Large intestine (tissue), 3 donors: ENCODE data around the gene IMPDH1. TPM values are rescaled to one million over a fixed set of nuclear protein-coding genes. Genes with fewer than 3 reads are reported as not detected.

Experiments
- DNase-seq, 2 donors: peaks; one replicate each; pipeline versions ENCODE4 v3.0.0 to v3.0.0-alpha.2; 2013
- H3K27ac ChIP-seq: one replicate; pipeline ENCODE4 v1.5.1; 2013; ENCODE audit warnings: low read length
- H3K27me3 ChIP-seq: 2 replicates; pipeline ENCODE4 v1.6.1; 2013; ENCODE audit warnings: low read length; ENCODE audit not compliant: control insufficient read depth, insufficient read depth
- H3K36me3 ChIP-seq: 2 replicates; pipeline ENCODE4 v1.6.1; 2013; ENCODE audit warnings: low read length; ENCODE audit not compliant: control insufficient read depth, insufficient read depth
- H3K4me1 ChIP-seq: one replicate; pipeline ENCODE4 v1.6.1; 2013; ENCODE audit warnings: low read length; ENCODE audit not compliant: control insufficient read depth, insufficient read depth
- H3K4me3 ChIP-seq: one replicate; pipeline ENCODE4 v1.5.1; 2013; ENCODE audit warnings: low read length
- H3K9me3 ChIP-seq: one replicate; pipeline ENCODE4 v1.6.1; 2013; ENCODE audit warnings: mild to moderate bottlenecking, low read depth, low read length, moderate library complexity; ENCODE audit not compliant: control insufficient read depth
- WGBS: methylation state at CpG from one replicate; pipeline ENCODE4 v1.1.5; 2013; ENCODE audit warnings: low lambda C conversion rate; ENCODE audit not compliant: insufficient coverage; 5-methylcytosine and 5-hydroxymethylcytosine counted together
- polyA plus RNA-seq: library from polyadenylated mRNA; unstranded; fragments of 120-200 nt; gene quantifications from one replicate; pipeline ENCODE4 v1.2.1, GENCODE V29; 2013

Gene IMPDH1
- polyA plus RNA-seq, 1 donor, result 15.4 TPM

DNA sequence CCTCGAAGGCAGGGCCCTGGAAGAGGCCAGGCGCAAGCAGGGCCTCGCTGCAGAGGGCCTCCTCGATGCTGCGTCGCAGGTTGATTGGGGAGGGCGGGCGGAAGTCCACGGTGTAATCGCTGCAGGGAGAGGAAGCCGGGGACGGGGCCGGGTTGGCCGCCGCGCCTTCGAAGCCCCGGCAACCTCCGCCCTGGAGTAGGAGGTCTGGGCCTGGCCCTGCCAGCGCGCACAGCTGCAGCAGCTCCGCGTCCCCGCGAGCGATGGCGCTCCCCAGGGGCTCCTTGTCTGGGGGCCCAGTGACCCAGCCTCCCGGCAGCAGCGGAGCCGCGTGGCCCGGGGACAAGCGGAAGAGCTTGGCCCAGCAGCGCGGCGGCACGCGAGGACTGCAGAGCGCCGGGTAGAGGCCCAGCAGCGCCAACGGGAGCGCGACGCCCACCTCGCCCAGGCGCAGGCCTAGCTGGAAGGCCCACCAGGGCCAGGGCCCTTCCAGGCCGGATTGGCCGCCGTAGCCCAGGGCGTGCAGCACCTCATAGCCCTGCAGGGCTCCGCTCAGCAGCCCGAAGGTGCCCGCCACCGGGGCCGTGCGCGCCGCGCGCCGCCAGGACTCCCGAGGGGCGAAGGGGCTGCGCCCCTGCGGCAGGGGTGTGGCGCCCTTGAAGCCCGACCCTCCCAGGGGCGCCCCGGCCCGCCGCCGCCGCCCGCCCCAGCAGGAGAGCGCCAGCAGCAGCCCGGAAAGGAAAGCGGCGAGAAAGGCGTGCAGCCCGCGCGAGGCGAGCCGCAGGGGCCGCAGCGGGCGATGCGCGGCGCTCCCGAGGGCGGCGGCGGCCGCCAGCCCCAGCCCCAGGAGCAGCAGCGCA, 58.3 kb downstream of the IMPDH1 start:
- Histone ChIP-seq H3K4me1 (peaks cover 3% of the 10 kb centered on the region), H3K36me3 (no peaks in the 10 kb centered on the region), H3K27ac (no peak overlapping the region), H3K9me3 (peaks cover 12% of the 10 kb centered on the region), H3K27me3 (peaks cover 76% of the 10 kb centered on the region), H3K4me3 (no peak overlapping the region)
- no CpG with 5 or more reads among the region's 97 CpGs for WGBS
- DNase-seq, result peak in 1 of 2 donors; percentile 51

DNA sequence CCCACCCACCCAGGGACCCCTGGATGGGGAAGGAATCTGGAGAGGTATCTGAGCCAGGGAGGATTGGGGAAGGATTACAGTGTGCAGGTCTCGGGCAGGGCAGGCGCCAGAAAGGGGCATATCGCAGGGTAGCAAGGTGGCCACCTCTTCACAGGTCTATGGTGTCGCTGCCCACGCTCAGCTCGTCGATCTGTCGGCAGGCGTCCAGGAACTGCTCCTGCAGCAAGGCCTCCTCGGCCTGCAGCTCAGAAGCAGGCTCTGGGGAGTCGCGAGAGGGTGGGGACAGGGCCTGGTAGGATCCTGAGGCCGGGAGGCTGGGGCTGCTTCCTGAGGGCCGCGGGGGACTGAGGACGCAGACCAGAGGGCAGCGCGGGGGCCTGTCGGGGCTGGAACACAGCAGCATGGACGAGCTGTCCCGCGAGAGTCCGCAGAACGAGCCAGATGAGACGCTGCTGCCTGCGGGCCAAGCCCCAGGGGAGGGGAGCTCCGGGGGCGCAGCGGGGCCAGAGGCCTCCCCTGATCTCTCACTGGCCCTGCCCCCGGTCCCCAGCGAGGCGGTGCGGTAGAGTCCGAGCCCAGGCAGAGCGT, 59.0 kb downstream of the IMPDH1 start:
- H3K9me3 ChIP-seq, result peaks cover 12% of the 10 kb centered on the region
- H3K36me3 ChIP-seq, result no peaks in the 10 kb centered on the region
- no peak for DNase-seq
- H3K27me3 ChIP-seq, result peaks cover 74% of the 10 kb centered on the region
- H3K27ac ChIP-seq, result no peak overlapping the region
- no CpG with 5 or more reads among the region's 35 CpGs for WGBS
- H3K4me1 ChIP-seq, result peaks cover 3% of the 10 kb centered on the region
- no peak overlapping the region for H3K4me3 ChIP-seq

DNA sequence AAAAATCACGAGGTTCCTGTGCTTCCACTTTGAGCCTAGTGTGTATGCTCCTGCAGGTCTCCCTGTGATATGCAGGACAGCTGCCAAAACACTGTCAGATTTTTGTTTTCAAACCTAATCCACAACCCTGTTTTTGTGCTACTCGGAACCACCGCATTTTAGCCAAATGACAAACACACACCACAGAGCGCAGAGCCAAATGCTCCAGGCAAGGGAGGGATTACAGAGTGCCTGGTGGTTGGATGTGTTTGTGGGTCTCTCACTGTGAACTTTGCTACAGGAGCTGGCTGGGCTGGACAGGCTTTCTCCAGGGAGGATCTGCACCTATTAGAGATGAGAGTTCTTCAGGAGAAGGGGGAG, 60.3 kb downstream of the IMPDH1 start:
- H3K27me3 ChIP-seq, result peaks cover 67% of the 10 kb centered on the region
- no peak overlapping the region for H3K27ac ChIP-seq
- H3K36me3 ChIP-seq, result no peaks in the 10 kb centered on the region
- no CpG with 5 or more reads among the region's 4 CpGs for WGBS
- H3K4me3 ChIP-seq, result no peak overlapping the region
- H3K4me1 ChIP-seq, result peaks cover 3% of the 10 kb centered on the region
- DNase-seq, result no peak
- H3K9me3 ChIP-seq, result peaks cover 12% of the 10 kb centered on the region

DNA sequence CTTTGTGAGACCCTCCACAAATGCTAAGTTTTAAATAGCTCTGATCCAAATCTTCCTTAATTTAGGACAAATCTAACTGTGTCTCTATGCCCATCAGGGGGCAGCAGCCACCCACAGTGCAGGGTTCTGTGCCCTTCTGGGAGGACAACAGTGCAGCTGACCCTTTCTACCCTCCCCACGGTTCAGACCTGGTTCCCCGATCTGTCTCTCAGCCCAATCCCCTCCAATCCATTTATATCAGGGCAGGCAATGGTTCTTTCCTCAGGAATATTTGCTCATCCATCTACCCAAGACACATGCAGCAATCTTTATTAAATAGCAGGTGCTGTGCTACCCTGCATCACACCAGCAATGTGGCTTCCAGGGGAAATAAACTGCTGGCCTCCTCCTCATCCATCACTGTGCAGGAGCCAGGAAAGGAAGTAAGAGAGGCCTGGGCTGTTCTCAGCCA, 62.1 kb downstream of the IMPDH1 start:
- peaks cover 8% of the 10 kb centered on the region for H3K4me1 ChIP-seq
- H3K4me3 ChIP-seq, result no peak overlapping the region
- H3K27me3 ChIP-seq, result peaks cover 49% of the 10 kb centered on the region
- H3K27ac ChIP-seq, result no peak overlapping the region
- peaks cover 12% of the 10 kb centered on the region for H3K9me3 ChIP-seq
- no CpG with 5 or more reads among the region's 2 CpGs for WGBS
- no peaks in the 10 kb centered on the region for H3K36me3 ChIP-seq
- DNase-seq, result no peak

DNA sequence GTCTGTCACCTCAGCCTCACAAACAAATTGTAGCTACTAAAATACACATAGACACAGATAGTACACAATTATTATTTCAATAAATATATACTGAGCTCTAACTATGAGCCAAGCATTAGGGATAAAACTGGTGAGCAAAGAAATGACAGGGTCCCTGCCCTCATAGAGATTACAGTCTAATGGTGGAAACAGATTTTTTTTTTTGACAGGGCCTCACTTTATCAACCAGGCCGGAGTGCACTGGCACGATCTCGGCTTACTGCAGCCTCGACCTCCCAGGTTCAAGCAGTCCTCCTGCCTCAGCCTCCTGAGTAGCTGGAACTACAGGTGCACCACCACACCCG, 65.4 kb downstream of the IMPDH1 start:
- H3K4me1 ChIP-seq, result peaks cover 9% of the 10 kb centered on the region
- DNase-seq, result no peak
- H3K36me3 ChIP-seq, result peaks cover 2% of the 10 kb centered on the region
- H3K27ac ChIP-seq, result no peak overlapping the region
- H3K27me3 ChIP-seq, result peaks cover 20% of the 10 kb centered on the region
- no peak overlapping the region for H3K4me3 ChIP-seq
- no CpG with 5 or more reads among the region's 5 CpGs for WGBS
- H3K9me3 ChIP-seq, result no peaks in the 10 kb centered on the region

DNA sequence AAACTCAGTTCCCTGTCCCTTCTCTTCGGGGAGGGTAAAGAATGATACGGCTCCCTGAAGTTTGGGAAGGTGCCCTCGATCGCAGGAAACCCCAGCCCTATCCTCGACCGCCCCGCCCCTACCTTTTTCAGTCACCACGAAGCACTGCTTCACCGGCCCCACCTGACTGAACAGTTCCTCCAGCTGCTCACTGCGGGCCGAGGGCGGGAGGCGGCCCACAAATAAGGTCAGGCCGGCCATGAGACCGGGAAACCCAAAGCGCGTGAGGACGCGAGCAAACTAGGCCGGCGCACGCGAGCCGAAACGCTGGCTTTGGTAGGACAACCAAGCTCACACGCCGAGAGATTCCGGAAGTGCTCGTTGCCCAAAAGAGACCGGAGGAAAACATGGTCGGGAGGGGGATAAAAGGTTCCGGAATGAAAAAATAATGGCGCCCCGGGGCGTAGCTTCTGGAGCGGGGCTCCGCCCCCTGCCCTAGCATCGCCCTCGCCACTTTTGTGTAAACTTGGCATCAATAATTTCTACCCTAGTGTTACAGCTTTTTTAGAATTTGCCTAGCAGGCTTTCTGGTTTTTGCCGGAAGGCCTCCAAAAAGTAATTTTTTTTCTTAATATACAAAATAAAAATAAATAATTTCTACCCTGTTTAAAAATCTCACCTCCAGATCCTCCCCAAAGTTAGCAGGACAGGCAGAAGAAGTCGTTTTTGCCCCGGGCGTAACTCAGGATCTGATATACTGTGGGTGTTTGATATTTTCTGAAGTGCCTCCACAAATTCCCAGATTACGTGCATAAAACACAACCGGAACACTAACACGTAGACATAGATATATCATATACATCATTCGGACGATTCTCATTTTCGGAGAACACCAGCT, 66.0 kb downstream of the IMPDH1 start, which contains the start of gene RBM28:
TSS of gene RBM28 (minus strand) at position 355 of the 877 bp plus-strand sequence. CDS start at position 240, 115 bp downstream.
- 75% methylated on average over 4 of the region's 49 CpGs for WGBS
- Histone ChIP-seq H3K9me3 (no peaks in the 10 kb centered on the region), H3K27me3 (peaks cover 14% of the 10 kb centered on the region), H3K36me3 (peaks cover 8% of the 10 kb centered on the region), H3K4me3 (peak within 1 kb of the TSS; percentile 88), H3K4me1 (peaks cover 9% of the 10 kb centered on the region), H3K27ac (peak within 1 kb of the TSS; percentile 86)
- DNase-seq, result peak; percentile 81 to 94

Other genes with a start within 250 kb of the IMPDH1 start
- 0.01 TPM for gene LEP, start 168.7 kb downstream of the IMPDH1 start, polyA plus RNA-seq
- gene RBM28, start 66.1 kb downstream of the IMPDH1 start, polyA plus RNA-seq, result 25.3 TPM
- gene PRRT4, start 48.3 kb downstream of the IMPDH1 start, polyA plus RNA-seq, result 0.73 TPM
- 17.3 TPM for gene HILPDA, start 45.9 kb upstream of the IMPDH1 start, polyA plus RNA-seq
- gene METTL2B, start 66.8 kb upstream of the IMPDH1 start, polyA plus RNA-seq, result 22.5 TPM